Esophagus muscularis mucosa (tissue), 4 donors: ENCODE results near the gene TIGD1. TPM values are rescaled to one million over a fixed set of nuclear protein-coding genes. Genes with fewer than 3 reads are reported as not detected.

Experiments used
- DNase-seq: peaks from one replicate; pipeline ENCODE4 v3.0.0-alpha.2; 2017; ENCODE audit errors: extremely low spot score
- H3K27ac ChIP-seq, 4 donors: fragments of 200-600 bp; sonication (generic); replicated peaks in 1 of 4; 1 replicate in 3 of 4; 2 replicates in 1 of 4; pipeline ENCODE4 v1.5.1; 2016 to 2019; ENCODE audit warnings: mild to moderate bottlenecking in 1 of 4
- H3K27me3 ChIP-seq, 4 donors: fragments of 200-600 bp; sonication (generic); one replicate each; pipeline versions ENCODE4 v1.5.1 to v1.6.0; 2016 to 2019
- H3K36me3 ChIP-seq, 4 donors: fragments of 200-600 bp; sonication (generic); one replicate each; pipeline ENCODE4 v1.5.1; 2016 to 2019
- H3K4me1 ChIP-seq, 4 donors: fragments of 200-600 bp; sonication (generic); one replicate each; pipeline ENCODE4 v1.5.1; 2016 to 2019
- H3K4me3 ChIP-seq, 4 donors: fragments of 200-600 bp; sonication (generic); 1 replicate in 2 of 4; 2 replicates in 2 of 4; pipeline ENCODE4 v1.5.1; 2016 to 2019; ENCODE audit warnings: mild to moderate bottlenecking in 4 of 4, moderate library complexity in 1 of 4
- H3K9me3 ChIP-seq, 4 donors: fragments of 200-600 bp; sonication (generic); 1 replicate in 3 of 4; 2 replicates in 1 of 4; pipeline ENCODE4 v1.5.1; 2016 to 2019
- EP300 ChIP-seq: sonication (generic); formaldehyde crosslinking; IDR thresholded peaks from one replicate; pipeline ENCODE4 v1.6.1; 2017; ENCODE audit warnings: antibody characterized with exemption
- POLR2A ChIP-seq: fragments of 450-650 bp; IDR thresholded peaks from one replicate; pipeline ENCODE4 v1.6.1; 2017; ENCODE audit warnings: antibody characterized with exemption, moderate library complexity, mild to moderate bottlenecking, low read depth
- POLR2AphosphoS5 ChIP-seq, 2 donors: sonication (generic); formaldehyde crosslinking; IDR thresholded peaks; one replicate each; pipeline ENCODE4 v1.6.1; 2017; ENCODE audit warnings: antibody characterized with exemption in 2 of 2
- WGBS: methylation state at CpG from one replicate; pipeline ENCODE4 v1.1.5; 2018; 5-methylcytosine and 5-hydroxymethylcytosine counted together
- intact Hi-C: fragments of 100-400 bp; cut with DNase I; formaldehyde crosslinking; loops from one replicate; pipeline ENCODE4 v1.15.1; 2023
- total RNA-seq, 4 donors: library from RNA; depleted of rRNA; stranded (reverse); fragments of >200 nt; gene quantifications; one replicate each; pipeline versions ENCODE4 v1.1.0 to v1.2.1, GENCODE V29; 2016
- TF ChIP-seq, protein P1 (sequence below), 3 experiments: fragments of 200-600 bp in 2 of 3; fragments of 450-650 bp in 1 of 3; sonication (generic) in 2 of 3; IDR thresholded peaks; one replicate each; pipeline ENCODE4 v1.5.1; 2017 to 2019; ENCODE audit warnings: antibody characterized with exemption in 3 of 3, mild to moderate bottlenecking in 2 of 3, moderate library complexity in 1 of 3

The TIGD1 gene
- total RNA-seq, 4 donors from 2014 or later = 1.2 to 1.7 (median 1.6) TPM

DNA sequence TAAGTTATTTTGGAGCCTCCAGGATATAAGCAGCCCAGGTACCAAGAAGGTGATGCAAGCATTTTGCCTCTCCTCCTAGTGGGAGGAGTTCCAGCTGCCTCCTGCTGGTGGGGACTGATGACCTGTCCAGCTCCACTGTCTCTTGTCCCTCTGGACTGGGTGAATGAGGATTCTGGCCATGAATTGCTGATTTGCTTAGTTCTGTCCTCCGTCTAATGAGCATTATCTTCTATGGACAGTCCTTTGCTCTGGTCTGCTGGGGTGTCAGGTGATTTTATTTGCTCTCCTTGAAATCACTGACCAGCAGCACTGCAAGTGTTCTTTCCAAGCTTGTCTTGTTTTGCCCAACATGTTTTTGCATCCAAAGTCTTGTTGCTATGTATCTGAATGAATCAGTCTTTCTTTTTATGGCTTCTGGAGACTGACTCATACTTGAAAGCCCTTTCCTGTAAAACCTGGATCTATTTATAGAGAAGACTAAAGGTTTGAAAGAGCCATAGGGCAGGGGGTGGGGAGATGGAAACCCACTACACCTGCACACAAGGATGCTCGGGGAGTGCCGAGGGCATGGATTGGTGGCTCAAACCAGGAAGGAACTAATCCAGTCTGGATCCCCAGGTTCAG is 42.5 kb upstream of the TIGD1 start:
- no peak overlapping the region for H3K4me3 ChIP-seq
- H3K27ac ChIP-seq = peak overlapping the region; percentile 59 to 64 (median 60)
- no peak for TF ChIP-seq POLR2A
- TF ChIP-seq POLR2AphosphoS5 (IDR thresholded peaks at IDR 0.05) = peak; percentile 30 to 42
- intact Hi-C loops = no loop called here
- 72% methylated on average over 3 of the region's 3 CpGs for WGBS
- no peaks in the 10 kb centered on the region for H3K27me3 ChIP-seq
- no peak for DNase-seq
- no peaks in the 10 kb centered on the region for H3K36me3 ChIP-seq
- no peaks in the 10 kb centered on the region for H3K9me3 ChIP-seq
- H3K4me1 ChIP-seq = peaks cover 13 to 33% (median 30%) of the 10 kb centered on the region in 4 donors

DNA sequence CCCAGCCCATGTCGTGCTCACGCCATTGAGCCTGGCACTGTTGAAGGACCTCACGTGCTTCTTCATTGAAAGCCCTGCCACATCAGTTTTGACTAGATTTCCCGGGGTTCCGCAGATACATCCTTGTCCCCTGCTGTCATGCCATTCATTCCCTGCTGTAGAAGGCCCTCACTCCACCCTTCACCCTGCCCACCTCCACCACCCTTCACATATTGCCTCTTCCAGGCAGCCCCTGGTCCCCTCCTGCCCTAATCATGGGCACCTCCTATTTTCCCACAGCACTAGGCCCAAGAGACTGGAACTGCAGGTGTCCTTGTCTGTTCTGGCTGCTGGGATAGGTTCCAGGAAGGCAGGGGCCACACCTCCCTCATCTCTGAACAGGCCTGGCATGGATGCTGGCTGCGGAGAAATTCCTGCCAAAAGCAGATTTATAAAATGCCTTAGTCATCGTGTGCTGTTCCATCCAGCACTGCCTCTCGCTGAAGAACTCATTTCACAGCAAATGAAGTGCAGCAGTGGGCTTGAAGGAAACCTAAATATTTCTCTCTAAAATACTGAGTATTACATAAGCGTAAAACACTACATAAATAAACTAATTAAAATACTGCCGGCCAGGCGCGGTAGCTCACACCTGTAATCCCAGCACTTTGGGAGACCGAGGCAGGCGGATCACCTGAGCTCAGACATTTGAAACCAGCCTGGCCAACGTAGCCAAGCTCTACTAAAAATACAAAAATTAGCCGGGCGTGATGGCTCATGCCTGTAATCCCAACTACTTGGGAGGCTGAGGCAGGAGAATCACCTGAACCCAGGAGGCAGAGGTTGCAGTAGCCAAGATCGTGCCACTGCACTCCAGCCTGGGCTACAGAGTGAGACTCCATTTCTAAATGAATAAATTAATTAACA is 38.6 kb upstream of the TIGD1 start:
- intact Hi-C loops = no loop called here

DNA sequence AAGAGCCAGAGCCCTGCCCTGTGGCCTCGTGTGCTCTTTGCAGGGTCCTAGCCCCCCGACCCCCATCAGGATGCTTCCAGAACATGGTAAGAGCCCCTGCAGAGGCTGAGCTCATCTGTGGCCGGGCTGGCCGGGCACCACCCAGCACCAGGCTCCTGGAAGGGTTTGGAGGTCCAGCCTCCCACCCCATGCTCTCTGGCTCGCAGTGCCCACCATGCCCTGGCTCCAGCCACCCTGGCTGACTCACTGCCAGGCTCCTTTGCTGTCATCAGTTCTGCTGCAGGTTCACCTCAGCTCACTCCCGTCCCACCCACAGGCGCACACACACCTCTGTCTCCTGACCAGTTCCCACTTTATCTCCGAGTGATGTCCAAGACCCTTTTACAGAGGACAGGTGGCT is 37.7 kb upstream of the TIGD1 start:
- Histone ChIP-seq H3K36me3 (peaks cover 0 to 17% (median 9%) of the 10 kb centered on the region in 4 donors), H3K4me1 (peaks cover 11 to 26% (median 23%) of the 10 kb centered on the region in 4 donors), H3K27me3 (no peaks in the 10 kb centered on the region), H3K27ac (peak overlapping the region in 3 of 4 donors; percentile 67 to 81 (median 78)), H3K9me3 (no peaks in the 10 kb centered on the region), H3K4me3 (no peak overlapping the region)
- WGBS = 91% methylated on average over 5 of the region's 8 CpGs
- TF ChIP-seq, protein P1, sequence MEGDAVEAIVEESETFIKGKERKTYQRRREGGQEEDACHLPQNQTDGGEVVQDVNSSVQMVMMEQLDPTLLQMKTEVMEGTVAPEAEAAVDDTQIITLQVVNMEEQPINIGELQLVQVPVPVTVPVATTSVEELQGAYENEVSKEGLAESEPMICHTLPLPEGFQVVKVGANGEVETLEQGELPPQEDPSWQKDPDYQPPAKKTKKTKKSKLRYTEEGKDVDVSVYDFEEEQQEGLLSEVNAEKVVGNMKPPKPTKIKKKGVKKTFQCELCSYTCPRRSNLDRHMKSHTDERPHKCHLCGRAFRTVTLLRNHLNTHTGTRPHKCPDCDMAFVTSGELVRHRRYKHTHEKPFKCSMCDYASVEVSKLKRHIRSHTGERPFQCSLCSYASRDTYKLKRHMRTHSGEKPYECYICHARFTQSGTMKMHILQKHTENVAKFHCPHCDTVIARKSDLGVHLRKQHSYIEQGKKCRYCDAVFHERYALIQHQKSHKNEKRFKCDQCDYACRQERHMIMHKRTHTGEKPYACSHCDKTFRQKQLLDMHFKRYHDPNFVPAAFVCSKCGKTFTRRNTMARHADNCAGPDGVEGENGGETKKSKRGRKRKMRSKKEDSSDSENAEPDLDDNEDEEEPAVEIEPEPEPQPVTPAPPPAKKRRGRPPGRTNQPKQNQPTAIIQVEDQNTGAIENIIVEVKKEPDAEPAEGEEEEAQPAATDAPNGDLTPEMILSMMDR (IDR thresholded peaks at IDR 0.05) = no peak
- TF ChIP-seq POLR2A (no peak), POLR2AphosphoS5 (IDR thresholded peaks at IDR 0.05) (no peak), EP300 (no peak)
- intact Hi-C loops = no loop called here
- no peak for DNase-seq

More for the DNA sequence above, 38.6 kb upstream of the TIGD1 start:
- WGBS = 61% methylated on average over 18 of the region's 18 CpGs
- peak; percentile 56 to 59 for TF ChIP-seq POLR2AphosphoS5 (IDR thresholded peaks at IDR 0.05)
- no peak for TF ChIP-seq POLR2A
- H3K27me3 ChIP-seq = no peaks in the 10 kb centered on the region
- H3K27ac ChIP-seq = peak overlapping the region; percentile 67 to 81 (median 78)
- no peaks in the 10 kb centered on the region for H3K9me3 ChIP-seq
- H3K36me3 ChIP-seq = peaks cover 0 to 8% (median 2%) of the 10 kb centered on the region in 4 donors
- H3K4me1 ChIP-seq = peaks cover 13 to 33% (median 30%) of the 10 kb centered on the region in 4 donors
- H3K4me3 ChIP-seq = no peak overlapping the region
- DNase-seq = no peak

DNA sequence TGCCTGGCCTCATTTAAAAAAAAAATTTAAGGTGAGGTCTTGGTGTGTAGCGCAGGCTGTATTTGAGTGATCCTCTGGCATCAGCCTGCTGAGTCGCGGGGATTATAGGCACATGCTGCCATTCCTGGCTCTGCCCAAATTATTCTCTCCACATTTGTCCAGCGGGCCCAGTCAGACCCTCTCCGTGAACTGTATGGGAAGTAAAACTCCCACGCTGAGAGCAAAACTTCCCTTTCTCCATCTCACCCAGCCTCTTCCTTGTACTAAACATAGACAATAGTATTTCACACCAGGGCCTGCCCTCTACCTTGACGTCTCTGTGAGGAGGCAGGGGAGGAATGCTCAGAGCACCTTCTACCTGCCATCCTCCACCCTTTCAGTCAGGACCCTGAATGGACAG is 37.2 kb upstream of the TIGD1 start:
- Histone ChIP-seq H3K4me3 (no peak overlapping the region), H3K4me1 (peaks cover 7 to 21% (median 18%) of the 10 kb centered on the region in 4 donors), H3K27ac (no peak overlapping the region), H3K27me3 (no peaks in the 10 kb centered on the region), H3K9me3 (no peaks in the 10 kb centered on the region), H3K36me3 (peaks cover 5 to 22% (median 13%) of the 10 kb centered on the region in 4 donors)
- DNase-seq = no peak
- TF ChIP-seq EP300 (no peak), POLR2A (no peak), POLR2AphosphoS5 (IDR thresholded peaks at IDR 0.05) (no peak)
- TF ChIP-seq, protein P1 (IDR thresholded peaks at IDR 0.05) = no peak
- intact Hi-C loops = no loop called here
- WGBS = 79% methylated on average over 7 of the region's 7 CpGs

DNA sequence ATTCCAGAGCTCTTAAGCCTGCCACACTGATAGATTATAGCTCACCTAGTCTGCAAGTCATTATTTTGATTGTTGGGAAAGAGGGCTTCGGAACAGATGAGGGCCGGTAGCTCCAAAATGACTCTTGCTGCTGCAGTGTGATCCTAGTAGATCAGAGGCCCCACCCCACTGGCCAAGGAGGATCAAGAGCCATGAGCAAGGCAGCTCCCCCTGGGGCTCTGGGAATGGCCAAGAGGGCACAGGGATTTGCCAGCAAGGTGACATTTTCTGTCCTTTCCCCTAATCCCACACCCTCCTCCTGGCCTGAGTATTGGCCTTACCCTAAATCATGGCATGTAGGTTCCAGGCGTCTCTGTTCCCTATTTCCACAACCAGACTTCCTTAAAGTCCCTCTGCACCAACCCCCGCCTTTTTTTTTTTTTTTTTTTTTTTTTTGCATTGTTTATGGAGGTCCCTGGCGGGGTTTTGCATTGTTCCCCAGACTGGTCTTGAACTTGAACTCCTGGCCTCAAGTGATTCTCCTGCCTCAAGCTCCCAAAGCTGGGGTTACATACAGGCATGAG is 36.7 kb upstream of the TIGD1 start:
- Histone ChIP-seq H3K4me3 (no peak overlapping the region), H3K4me1 (peaks cover 7 to 19% (median 16%) of the 10 kb centered on the region in 4 donors), H3K27ac (no peak overlapping the region), H3K27me3 (no peaks in the 10 kb centered on the region), H3K9me3 (no peaks in the 10 kb centered on the region), H3K36me3 (peaks cover 9 to 27% (median 16%) of the 10 kb centered on the region in 4 donors)
- intact Hi-C loops = no loop called here
- TF ChIP-seq POLR2AphosphoS5 (IDR thresholded peaks at IDR 0.05) = no peak
- TF ChIP-seq, protein P1 (IDR thresholded peaks at IDR 0.05) = no peak
- no peak for TF ChIP-seq EP300
- no peak for TF ChIP-seq POLR2A
- WGBS = 86% methylated on average over 5 of the region's 5 CpGs
- no peak for DNase-seq
